ENCODE measurements around the gene TFIP11.

TFIP11 gene

DNA sequence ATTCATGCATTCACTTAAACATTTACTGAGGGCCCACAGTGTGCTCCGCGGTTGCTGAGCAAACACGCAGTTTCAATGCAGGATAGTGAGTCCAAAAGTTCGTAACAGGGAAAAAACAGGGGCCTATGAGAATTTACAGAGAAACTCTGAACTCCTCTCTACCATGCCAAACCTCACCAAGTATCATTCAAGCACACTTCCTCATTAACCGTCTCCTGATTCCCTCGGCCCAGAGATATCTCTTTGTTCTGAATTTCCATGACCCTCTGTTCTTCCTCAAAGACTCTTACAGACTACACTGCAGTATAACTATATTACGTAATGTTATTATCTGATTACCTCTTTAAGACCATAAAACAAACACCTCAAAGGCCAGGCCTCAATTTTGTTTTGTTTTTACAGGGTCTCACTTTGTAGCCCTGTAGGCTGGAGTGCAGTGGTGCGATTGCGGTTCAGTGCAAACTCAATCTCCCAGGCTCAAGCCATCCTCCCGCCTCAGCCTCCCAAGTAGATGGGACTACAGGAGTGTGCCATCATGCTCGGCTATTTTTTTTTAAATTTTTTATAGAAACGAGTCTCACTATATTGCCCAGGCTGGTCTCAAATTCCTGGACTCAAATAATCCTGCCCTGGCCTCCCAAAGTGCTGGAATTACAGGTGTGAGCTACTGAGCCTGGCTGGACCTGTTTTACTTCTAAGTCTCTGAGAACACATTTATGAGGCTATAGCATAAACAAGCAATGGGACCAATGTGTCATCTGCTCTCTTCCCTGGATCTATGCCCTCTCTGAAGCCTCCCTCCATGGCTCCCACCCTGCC is 32.3 kb downstream of the TFIP11 start:
- in situ Hi-C loops (cut with MboI; ENCODE audit: low sequenced_read_pairs) = no loop called here

DNA sequence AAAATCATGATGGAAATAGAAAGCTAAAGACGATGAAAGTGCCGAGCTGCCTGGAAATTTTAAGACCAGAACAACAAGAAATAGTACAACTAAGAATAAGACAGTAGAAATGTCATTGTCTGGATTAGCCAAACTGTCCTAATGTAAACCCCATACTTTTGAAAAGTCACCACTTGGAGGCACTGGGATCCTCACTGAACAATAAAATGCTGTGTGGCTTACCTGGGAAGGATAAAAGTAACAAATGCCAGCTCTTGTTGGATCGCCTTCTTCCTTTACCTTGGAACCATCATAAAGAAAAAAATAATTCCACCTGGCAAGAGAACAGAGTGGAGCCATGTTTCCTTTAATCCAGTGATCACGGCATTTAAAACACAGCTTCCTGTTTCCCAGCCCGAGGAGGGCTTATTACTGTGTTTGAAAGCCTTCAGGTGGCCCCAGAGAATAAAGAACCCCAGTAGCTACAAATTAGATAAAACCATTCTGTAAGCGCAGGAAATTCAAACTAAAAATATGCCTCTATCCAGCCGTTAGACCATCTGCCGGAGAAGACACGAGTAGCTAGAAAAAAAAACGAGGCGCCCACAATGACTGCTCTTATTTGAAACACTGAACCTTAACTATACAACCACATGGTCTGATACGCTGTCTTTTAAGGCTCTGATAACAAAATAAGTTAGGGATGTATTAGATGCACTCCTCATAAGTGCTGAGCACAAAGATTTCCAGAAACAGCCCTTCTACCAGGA is 33.1 kb downstream of the TFIP11 start:
- in situ Hi-C loops (cut with MboI; ENCODE audit: low sequenced_read_pairs) = no loop called here

DNA sequence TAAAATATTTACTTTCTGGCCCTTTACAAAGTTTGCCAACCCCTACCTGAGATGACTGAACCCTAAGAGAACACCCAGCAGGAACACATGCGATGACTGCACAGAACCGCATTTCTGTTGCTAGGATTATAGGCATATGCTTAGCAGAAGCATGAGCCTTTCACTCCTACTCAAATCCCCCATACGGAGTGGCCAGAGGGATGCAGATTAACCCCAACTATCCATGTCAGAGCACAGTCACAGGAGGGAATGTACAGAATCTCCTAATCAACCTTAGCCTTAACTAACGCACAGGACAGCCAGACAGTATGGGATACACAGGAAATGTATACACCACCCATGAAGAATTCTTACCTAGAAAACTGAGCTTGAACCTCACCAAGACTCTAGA is 34.9 kb downstream of the TFIP11 start:
- in situ Hi-C loops (cut with MboI; ENCODE audit: low sequenced_read_pairs) = no loop called here

DNA sequence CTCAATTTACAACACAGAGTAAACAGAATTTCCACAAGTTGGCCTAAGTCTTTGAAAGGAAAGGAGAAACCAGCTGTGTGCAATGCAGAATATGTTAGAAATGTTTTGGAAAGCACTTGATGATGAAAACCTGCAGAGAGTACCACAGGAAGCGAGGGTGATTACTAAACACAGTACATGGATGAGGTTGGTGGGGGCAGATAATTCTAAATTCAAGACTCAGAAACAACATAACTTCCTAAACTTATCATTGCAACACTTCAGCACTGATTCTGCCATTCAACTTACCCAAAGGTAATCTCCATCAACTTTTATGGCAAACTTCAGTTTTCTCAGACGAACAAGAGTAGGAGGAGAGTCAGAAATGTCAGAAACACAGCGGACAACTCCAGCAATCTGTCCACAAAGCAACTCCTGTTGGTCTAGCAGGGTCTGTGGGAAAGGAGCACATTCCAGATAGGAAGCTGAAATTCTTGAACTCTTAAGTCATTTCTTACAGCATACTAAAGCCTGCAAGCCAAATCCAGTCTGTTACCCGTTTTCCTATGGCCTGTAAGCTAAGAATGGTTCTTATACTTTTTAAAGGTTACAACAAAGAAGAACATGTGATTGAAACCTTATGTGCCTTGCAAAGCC is 35.5 kb downstream of the TFIP11 start:
- in situ Hi-C loops (cut with MboI; ENCODE audit: low sequenced_read_pairs) = no loop called here

DNA sequence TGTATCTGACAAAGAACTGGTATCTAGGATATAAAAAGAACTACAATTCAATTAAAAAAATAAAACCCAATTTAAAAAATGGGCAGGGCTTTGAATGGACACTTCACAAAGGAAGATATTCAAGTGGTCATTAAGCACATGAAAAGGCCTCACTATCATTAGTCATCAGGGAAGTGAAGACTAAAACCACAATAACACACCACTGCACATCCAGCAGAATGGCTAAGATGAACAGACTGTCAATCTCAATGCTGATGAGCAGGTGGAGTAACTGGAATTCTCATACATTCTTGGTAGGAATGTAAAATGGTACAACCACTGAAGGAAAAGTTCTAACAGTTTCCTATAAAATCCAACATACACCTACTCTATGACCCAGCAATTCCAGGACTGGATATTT is 37.6 kb downstream of the TFIP11 start:
- in situ Hi-C loops (cut with MboI; ENCODE audit: low sequenced_read_pairs) = no loop called here

DNA sequence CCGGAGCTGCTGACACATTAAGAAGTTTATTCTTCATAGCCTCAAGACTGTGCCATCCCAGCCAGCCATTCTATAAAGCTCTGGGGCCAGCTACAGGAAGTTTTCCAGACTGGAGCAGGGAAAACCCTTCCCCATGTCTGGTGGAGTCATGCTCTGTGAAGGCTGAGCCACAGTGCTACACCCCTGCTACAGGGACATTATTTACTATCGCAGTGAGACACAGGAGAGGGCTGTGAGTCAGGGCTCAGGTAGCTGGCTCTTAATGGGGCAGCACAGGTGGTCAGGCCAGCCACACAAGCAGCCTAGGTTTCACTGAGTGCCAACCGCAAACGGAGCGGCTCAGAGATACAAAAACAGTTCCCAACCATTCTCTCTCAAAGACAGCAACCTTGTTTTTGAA is 40.8 kb downstream of the TFIP11 start:
- in situ Hi-C loops (cut with MboI; ENCODE audit: low sequenced_read_pairs) = no loop called here

DNA sequence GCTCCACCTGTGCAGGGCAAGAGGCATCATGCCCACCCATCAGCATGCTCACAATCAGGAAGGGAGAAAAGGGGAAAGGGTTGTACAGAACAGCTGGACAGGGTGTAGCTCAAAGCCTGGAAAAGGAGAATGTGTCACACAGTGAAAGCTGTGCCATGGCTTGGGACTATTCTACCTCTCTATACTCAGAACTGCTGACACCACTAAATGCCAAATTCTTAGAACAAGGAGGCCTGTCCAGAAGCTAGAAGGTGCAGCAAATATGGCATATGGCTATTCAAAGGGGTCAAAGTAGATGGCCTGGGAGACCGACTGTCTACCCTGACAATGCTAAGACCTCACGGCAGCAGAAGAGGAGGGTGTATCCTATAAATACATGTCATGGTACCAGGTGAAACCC is 41.5 kb downstream of the TFIP11 start:
- in situ Hi-C loops (cut with MboI; ENCODE audit: low sequenced_read_pairs) = no loop called here

DNA sequence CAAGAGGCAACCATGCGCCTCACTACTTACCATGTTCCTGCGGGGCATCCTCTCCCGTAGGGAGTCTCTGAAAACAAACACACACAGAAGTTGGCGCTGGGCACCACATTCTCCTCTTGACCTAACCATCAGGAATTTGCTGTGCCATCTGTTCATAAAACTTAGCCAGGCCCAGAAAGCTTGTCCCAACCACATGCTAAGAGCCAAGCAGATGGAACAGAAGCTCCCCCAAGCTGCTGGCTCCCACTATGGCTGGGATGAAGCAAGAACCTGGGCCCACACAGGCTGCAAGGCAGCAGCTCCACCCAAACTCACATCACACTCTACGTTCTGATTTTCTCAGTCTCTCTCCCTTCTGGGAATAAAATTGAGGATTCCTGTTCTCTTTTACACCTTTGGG is 46.1 kb downstream of the TFIP11 start:
- in situ Hi-C loops (cut with MboI; ENCODE audit: low sequenced_read_pairs) = no loop called here

DNA sequence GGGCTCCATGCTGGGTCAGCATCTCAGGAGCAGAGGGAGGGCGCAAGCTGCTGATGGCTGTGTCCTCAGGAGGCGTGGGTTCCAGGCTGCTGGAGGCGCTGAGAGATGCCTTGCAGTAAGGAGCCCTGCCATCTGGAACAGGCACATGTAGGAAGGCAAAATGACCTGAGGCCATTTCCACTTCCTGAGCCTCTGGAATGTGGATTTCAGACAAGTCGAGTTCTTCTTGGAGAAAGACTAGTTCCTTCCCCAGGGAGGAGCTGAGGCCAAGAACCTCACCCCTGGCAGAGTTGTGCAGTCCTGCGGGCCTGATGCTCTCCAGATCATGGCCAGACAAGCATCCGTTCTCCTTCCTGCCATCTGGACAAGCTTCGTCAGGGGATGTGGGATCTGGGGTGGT is 48.0 kb downstream of the TFIP11 start:
- in situ Hi-C loops (cut with MboI; ENCODE audit: low sequenced_read_pairs) = no loop called here

DNA sequence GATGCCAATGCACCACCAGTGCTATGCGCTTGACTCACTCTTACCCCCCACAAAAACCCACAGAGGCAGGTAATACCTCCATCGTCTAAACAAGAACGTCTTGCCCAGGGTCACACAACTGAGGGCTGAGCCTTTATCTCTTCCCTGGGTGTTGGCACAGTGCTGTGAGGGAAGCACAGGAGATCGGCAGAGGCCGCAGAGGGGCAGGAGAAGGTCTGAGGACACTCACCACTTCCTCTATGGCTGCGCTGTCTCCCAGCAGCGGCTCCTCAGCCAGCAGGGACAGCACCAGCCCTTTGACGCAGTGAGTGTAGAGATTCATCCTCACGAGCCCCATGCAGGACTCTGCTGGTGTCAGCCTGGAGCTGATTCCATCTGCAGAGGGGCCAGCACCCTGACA is 48.6 kb downstream of the TFIP11 start:
- in situ Hi-C loops (cut with MboI; ENCODE audit: low sequenced_read_pairs) = no loop called here

DNA sequence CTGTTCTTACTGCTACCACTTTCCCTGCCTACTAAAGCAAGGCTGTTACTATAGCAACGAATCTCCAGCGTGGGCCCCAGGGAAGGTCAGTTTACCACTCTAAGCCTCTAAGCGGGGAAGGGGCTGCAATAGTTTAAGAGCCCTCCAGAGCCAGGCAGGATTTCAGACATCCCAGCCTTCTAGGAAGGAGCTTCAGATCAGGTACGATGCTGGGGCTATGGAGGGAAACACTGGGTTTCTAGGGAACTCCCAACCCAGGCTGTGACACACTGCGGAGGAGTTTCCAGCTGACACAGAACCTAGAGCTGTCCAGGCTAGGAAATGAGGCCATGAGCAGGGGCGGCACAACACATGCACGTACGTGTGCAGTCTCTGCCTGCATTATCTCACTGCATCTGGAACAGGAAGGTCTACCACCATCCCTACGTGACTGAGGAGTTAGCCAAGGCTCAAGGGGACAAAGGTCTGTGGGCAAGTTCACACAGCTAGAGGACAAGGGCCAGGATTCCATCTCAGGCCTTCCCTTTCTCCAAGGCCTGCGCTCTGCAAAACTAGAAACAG is 49.1 kb downstream of the TFIP11 start:
- in situ Hi-C loops (cut with MboI; ENCODE audit: low sequenced_read_pairs) = no loop called here

DNA sequence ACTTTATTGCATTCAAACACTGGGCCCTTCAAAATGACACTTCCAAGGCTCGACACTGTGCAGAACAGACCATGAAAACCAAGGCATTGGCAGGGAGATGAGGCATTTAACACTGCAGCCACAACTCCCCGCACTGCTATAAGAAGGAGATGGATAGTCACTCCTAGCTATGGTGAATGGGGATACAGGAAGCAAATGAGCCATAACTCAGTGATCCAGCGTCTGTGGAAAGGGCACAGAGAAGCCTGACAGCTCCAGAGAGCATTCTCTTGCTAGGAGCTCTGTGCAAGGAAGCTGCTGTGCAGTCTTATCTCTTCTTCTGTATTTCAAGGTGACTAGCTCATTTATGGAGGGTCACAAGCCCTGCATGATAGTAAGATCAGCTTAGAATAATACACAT is 49.6 kb downstream of the TFIP11 start:
- in situ Hi-C loops (cut with MboI; ENCODE audit: low sequenced_read_pairs) = no loop called here

DNA sequence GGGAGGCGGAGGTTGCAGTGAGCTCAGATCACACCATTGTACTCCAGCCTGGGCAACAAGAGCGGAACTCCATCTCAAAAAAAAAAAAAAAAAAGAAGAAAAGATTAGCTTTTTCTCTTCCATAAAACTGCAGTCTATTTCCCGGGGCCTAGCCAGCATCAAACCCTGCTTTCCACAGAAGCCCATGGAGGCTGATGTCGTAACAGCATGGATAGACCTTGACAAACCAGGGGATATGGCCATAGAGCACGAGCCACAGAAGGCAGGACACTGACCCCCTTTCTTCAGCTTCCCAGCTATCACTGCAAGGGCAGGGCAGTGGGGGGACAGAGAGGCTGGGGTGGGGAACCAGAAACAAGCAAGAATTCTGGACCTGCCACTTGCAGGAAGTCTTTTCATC is 50.2 kb downstream of the TFIP11 start:
- in situ Hi-C loops (cut with MboI; ENCODE audit: low sequenced_read_pairs) = no loop called here

DNA sequence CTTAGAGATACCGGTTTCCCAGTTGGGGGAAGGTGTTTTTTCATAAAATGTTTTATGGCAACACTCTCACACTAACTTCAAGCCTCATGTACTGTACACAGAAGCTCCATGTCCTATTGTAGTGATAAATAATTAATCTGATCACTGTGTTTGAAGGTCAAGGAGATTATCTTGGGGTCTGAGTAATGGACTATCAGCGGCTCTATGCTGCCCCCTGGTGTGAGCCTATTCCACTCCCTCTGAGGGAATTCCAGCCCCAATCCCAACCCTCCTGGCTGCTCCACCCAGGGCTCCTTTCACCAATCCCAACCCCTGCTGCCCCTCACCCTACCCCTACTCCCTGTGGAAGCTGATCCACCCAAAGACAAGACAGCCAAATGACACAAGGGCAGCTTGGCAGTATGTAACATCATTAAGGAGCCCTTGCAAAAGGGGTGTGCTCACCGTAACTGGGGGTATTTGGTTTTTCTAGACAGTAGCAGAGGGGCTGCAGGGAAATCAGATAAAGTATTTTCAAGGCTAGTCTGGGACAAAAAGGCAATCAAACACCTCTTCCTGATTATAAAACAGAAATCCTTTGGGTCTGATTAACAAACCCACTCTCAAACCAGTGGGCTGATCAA is 51.0 kb downstream of the TFIP11 start:
- in situ Hi-C loops (cut with MboI; ENCODE audit: low sequenced_read_pairs) = no loop called here

DNA sequence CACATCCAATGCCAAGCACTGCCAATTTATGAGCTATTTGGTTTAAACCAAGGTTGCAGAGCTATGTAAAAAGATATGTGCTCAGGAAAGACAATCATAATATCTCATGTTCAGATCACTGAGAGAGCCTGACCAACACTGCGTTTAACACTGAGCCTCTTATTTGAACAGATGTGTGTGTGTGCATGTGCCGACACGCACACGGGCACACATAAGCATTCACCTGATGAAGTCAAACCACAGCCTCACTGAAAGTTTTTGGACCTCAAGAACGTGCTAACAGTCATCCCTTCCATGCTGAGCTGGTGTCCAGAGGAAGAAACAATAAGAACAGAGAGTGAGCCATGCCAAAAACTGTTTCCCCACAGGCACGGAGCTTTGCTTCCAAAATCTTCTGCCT is 52.1 kb downstream of the TFIP11 start:
- in situ Hi-C loops (cut with MboI; ENCODE audit: low sequenced_read_pairs) = no loop called here

DNA sequence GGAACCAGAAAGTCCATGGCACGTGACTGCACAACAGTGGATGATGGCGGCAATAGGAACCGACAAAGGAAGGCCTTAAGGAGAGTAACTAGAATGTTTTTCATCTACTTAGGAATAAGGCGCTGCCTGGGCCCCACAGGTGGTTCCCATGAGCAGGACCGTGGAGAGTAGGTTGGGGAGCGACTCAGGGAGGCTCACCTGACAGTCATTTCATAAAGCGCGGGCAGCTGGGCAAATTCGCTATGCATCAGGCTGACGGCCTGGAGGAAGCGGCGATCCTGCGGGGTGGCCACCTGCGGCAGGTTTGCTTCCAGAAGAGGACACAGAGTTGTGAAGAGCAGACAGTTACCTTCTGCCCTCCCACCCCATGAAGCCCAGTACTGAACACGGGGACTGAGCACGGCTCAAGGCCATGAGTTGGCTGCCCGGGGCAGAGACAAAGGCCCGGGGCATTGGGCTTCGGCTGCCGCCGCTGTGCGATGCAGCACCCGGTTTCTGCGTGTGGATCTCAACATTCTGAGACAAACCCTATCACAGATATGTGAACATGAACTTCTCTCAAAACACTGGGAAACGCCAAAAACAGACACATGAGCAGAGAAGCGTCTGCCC is 54.5 kb downstream of the TFIP11 start:
- in situ Hi-C loops (cut with MboI; ENCODE audit: low sequenced_read_pairs) = loop anchor here (10.0 kb wide), 1 partner anchor 63 kb away; no protein-coding TSS in a partner anchor

DNA sequence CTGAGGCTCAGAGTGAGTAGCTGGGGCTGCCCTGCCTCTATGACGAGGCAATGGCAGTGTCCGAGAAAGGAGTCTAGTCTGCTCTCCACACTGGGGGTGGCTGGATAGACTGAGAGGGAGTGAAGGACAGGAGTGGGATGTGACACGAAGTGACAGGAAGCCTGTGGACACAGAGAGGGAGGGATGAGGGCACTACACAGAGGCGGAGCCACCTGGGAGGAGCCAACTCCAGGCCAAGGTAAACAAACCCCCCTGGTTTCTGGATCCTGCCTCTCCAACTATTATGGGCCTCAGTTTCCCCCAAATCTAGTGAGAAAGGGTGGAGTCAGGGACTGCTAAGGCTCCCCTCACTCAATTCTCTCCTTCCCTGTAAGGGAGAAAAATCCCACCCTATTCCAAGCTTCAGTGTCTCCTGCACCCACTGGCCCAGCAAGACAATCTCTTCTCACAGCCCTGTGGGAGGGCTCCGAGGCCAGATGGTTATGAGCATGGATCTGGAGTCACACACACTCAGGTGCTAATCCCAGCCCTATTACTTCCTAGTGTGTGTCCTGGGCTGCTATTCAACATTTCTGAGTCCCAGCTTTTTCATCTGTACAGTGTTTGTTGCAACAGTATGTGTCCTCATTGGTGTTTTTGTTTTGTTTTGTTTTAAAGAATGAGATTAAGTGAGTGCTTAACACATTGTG is 58.3 kb downstream of the TFIP11 start:
- in situ Hi-C loops (cut with MboI; ENCODE audit: low sequenced_read_pairs) = loop anchor here (10.0 kb wide), 1 partner anchor 59 kb away; no protein-coding TSS in a partner anchor

DNA sequence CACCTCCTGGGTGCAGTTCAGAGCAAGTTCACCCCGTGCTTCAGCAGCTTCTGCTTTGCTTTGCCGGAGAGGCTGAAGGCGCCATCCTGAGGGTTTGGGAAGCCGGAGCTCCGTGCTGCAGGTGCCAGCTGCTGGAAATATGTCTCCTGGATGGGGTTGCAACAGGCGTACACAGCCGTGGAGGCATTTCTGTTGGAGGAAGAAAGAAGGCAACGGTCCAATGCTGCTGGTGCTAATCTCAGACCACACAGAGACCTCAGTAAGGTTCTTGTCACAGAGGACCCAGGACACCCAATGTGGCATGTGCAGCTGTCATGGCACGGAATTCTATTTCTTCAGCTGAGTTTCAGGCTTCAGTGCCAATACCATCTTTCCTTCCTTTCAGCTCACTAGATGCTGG is 59.1 kb downstream of the TFIP11 start:
- in situ Hi-C loops (cut with MboI; ENCODE audit: low sequenced_read_pairs) = loop anchor here (10.0 kb wide), 1 partner anchor 58 kb away; no protein-coding TSS in a partner anchor

DNA sequence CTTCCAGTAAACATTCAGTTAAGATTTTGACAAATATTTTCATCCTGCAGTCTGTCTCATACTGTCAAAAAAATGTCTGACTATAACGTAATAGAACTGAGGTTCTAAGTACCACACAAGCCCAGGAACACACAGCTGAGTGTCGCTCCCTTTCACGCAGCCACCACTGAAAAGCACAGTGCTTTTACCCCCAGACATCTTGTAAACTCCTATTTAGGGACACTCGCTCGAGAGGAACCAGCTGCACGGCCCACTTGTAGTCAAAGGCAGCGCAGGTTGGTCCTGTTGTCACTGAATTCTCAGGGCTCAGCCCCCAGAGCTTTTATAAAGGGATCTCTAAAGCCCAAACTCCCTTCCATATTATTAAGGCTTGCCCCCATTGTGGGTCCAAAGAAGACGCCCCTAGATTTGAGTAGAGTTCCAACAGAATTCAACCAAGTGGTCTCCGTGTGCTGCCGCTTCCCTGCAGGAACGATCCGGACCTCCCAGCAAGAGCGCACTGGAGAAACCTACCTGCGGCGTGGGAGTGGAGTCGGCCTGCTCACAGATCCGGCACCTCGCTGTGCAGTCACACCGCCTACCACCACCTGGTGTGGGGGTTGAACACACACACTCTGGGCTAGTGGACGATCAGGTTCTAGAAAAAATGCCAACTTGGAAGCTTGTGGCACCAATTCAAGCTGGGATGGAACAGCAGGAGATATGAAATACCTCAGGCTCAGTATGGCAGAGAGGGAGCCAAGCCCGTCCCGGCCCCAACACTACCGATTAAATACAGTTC is 59.8 kb downstream of the TFIP11 start:
- in situ Hi-C loops (cut with MboI; ENCODE audit: low sequenced_read_pairs) = loop anchor here (10.0 kb wide), 1 partner anchor 58 kb away; no protein-coding TSS in a partner anchor

All from HL-60/S4 treated with phorbol 12-myristate 13-acetate at 8.2 ng/mL for 4 days and 3 days (cell line).